Right lobe of liver (tissue), 6 donors: ENCODE results near the gene CDK3. TPM values are rescaled to one million over a fixed set of nuclear protein-coding genes. Genes with fewer than 3 reads are reported as not detected.

ENCODE experiments used
- ATAC-seq, 4 donors: fragments of 200-7000 bp; cut with Tn5 transposase; one replicate each; pipeline ENCODE4 v1.9.1; 2020; ENCODE audit warnings: mild to moderate bottlenecking in 4 of 4, moderate library complexity in 4 of 4
- DNase-seq, 3 donors: peaks; one replicate each; pipeline ENCODE4 v3.0.0-alpha.2; 2020
- H3K27ac ChIP-seq, 3 donors: fragments of 200-600 bp; one replicate each; pipeline ENCODE4 v1.8.0; 2022
- H3K27me3 ChIP-seq, 2 donors: fragments of 200-600 bp; one replicate each; pipeline ENCODE4 v1.8.0; 2022
- H3K36me3 ChIP-seq, 4 donors: fragments of 200-600 bp; sonication (generic) in 1 of 4; one replicate each; pipeline versions ENCODE4 v1.5.1 to v1.8.0; 2017 to 2022; ENCODE audit warnings: control low read depth in 1 of 4
- H3K4me1 ChIP-seq, 4 donors: fragments of 200-600 bp; sonication (generic) in 1 of 4; one replicate each; pipeline versions ENCODE4 v1.5.1 to v1.8.0; 2017 to 2022; ENCODE audit warnings: control low read depth in 1 of 4
- H3K4me3 ChIP-seq, 3 donors: fragments of 200-600 bp; one replicate each; pipeline ENCODE4 v1.8.0; 2022
- H3K9me3 ChIP-seq, 4 donors: fragments of 200-600 bp; sonication (generic) in 1 of 4; one replicate each; pipeline versions ENCODE4 v1.5.1 to v1.8.0; 2017 to 2022; ENCODE audit warnings: control low read depth in 1 of 4
- CTCF ChIP-seq, 4 donors: fragments of 200-600 bp in 3 of 4; fragments of 450-650 bp in 1 of 4; IDR thresholded peaks; one replicate each; pipeline versions ENCODE4 v1.5.1 to v1.8.0; 2016 to 2022; ENCODE audit warnings: antibody characterized with exemption in 4 of 4, mild to moderate bottlenecking in 2 of 4
- POLR2A ChIP-seq: fragments of 450-650 bp; IDR thresholded peaks from one replicate; pipeline ENCODE4 v1.6.1; 2017; ENCODE audit warnings: antibody characterized with exemption, mild to moderate bottlenecking
- WGBS: methylation state at CpG from one replicate; pipeline ENCODE4 v1.1.6; 2018; ENCODE audit warnings: low coverage, low lambda C conversion rate; ENCODE audit not compliant: insufficient coverage; ENCODE audit errors: missing lambda C conversion rate; 5-methylcytosine and 5-hydroxymethylcytosine counted together
- intact Hi-C, 2 donors: fragments of 100-400 bp; cut with DNase I; formaldehyde crosslinking; loops; one replicate each; pipeline versions ENCODE4 v1.11.2 to v1.14.1; 2022
- total RNA-seq, 6 experiments: library from RNA; depleted of rRNA in 2 of 6; stranded (reverse); fragments of >200 nt in 2 of 6; fragmentation: NEBNext Ultra II Directional in 3 of 6; extraction: Animal tissue kit (Norgen Biotek cat#: 25700) in 3 of 6; gene quantifications; one replicate each; pipeline versions ENCODE4 v1.1.0 to v1.2.4, GENCODE V29; 2016 to 2023
- donor health status: DM: no; HTN: yes; CAD: no.
- donor health status: DM: no; HTN: no; CAD: no.
- donor health status: DM: no; HTN: no; CAD: no.
- donor health status: DM: no; HTN: yes; CAD: no.
- donor health status: DM: no; HTN: yes; CAD: no.

Gene CDK3
- total RNA-seq, 6 experiments from 2014 or later, result 2.2 to 11.0 (median 3.1) TPM

DNA sequence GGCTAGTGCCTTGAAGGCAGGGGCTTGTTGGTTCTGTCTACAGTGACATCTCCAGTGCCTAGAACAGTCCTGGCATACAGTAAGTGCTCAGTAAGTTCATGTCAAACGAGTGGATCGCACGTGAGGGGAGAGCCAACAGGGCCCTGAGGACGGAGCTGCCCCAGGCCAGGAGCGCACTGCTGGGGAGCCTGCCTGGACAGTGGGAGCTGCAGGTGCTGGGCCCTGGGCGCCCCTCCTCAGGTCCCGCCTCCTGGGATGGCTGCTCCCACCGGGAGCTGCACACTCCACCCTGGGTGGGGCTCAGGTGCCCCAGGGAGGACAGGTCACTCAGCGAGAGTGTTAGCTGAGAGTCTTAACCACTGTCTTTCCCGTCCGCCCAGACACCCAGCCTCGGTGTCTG lies 24.6 kb downstream of the CDK3 start:
- DNase-seq (no peak), ATAC-seq (no peak)
- TF ChIP-seq CTCF (IDR thresholded peaks at IDR 0.05) (no peak), POLR2A (no peak)
- H3K9me3 ChIP-seq, result no peaks in the 10 kb centered on the region
- no peak overlapping the region for H3K4me3 ChIP-seq
- H3K4me1 ChIP-seq, result no peaks in the 10 kb centered on the region
- no peaks in the 10 kb centered on the region for H3K27me3 ChIP-seq
- H3K36me3 ChIP-seq, result no peaks in the 10 kb centered on the region
- 90% methylated on average over 2 of the region's 12 CpGs for WGBS
- intact Hi-C loops, result no loop called here
- H3K27ac ChIP-seq, result no peak overlapping the region

DNA sequence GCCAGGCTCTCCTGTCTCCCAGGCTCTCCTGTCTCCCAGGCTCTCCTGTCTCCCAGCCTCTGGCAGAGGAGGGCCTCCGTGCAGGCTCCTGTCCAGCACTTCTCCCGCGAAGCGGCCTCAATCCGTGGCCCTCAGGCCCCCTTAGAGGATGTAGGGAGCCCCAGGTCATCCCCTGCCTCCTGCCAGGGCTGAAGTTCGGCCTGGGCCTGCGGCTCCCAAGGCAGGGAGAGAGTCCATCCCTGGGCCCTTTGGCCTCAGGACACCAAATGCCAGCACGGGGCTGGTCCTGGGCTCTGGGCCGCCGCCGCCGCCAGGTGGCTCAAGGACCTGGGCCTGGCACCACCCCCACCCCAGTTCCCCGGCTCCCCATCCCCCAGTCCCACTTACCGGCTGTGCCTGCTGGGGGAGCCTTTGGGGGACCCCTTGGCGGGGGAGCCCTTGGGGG lies 26.1 kb downstream of the CDK3 start:
- WGBS, result no CpG with 5 or more reads among the region's 15 CpGs

GRCh38 chr17:76027159-76027839 lies 26.6 kb downstream of the CDK3 start, which contains the start of gene EVPL:
TSS of gene EVPL (minus strand) at chr17:76027306. CDS start at chr17:76027198, 108 bp downstream.
- Histone ChIP-seq H3K9me3 (no peaks in the 10 kb centered on the region), H3K27me3 (no peaks in the 10 kb centered on the region), H3K4me3 (no peak within 1 kb of the TSS), H3K36me3 (no peaks in the 10 kb centered on the region), H3K4me1 (no peaks in the 10 kb centered on the region), H3K27ac (no peak within 1 kb of the TSS)
- DNase-seq (no peak), ATAC-seq (peak in 1 of 4 donors; percentile 18)
- WGBS, result 47% methylated on average over 4 of the region's 24 CpGs
- intact Hi-C loops, result no loop called here
- TF ChIP-seq POLR2A (no peak), CTCF (IDR thresholded peaks at IDR 0.05) (no peak)

More for the DNA sequence above, 26.1 kb downstream of the CDK3 start:
- no peaks in the 10 kb centered on the region for H3K4me1 ChIP-seq
- TF ChIP-seq CTCF (IDR thresholded peaks at IDR 0.05) (no peak), POLR2A (no peak)
- intact Hi-C loops, result no loop called here
- DNase-seq (no peak), ATAC-seq (no peak)
- no peaks in the 10 kb centered on the region for H3K36me3 ChIP-seq
- H3K27me3 ChIP-seq, result no peaks in the 10 kb centered on the region
- no peak overlapping the region for H3K27ac ChIP-seq
- no peaks in the 10 kb centered on the region for H3K9me3 ChIP-seq
- no peak overlapping the region for H3K4me3 ChIP-seq

DNA sequence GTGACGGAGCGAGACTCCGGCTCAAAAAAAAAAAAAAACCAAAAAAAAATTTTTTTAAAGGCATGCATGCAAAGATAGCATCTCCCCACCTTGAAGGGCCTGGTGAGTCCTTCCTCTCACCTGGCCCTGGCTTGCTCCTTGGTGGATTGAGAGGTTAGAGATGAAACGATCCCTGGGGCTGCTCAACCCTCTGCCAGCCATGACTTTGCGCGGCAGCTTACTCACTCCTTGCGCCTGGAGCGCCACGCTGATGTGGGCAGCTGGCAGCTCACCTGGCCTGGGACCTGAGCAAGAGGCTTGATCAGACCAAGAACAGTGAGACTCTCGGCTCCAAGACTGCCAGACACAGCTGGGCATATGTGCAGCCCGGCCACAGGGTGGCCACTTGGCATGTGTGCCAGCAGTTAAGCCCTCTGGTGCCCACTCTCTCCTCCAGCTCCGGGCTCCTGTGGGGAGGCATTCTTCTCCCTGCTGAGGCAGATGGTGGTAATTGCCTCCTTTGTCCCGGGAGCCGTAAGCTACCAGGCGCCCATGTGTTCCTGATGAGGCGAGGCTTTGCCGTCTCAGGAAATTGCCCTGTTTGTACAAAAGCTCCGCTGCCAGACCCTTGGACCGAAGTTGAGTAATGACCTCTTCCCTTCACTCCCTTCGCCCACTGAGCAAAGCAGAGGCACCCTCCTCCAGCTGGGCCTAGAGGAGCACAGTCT lies 31.6 kb downstream of the CDK3 start:
- Histone ChIP-seq H3K27ac (no peak overlapping the region), H3K4me1 (no peaks in the 10 kb centered on the region), H3K36me3 (no peaks in the 10 kb centered on the region), H3K27me3 (no peaks in the 10 kb centered on the region), H3K4me3 (no peak overlapping the region), H3K9me3 (no peaks in the 10 kb centered on the region)
- 81% methylated on average over 6 of the region's 20 CpGs for WGBS
- TF ChIP-seq CTCF (IDR thresholded peaks at IDR 0.05), result no peak
- TF ChIP-seq POLR2A, result no peak
- ATAC-seq (no peak), DNase-seq (no peak)
- intact Hi-C loops, result no loop called here
